Measurements from ENCODE around the gene HERC4. TPM values are rescaled to one million over a fixed set of nuclear protein-coding genes. Genes with fewer than 3 reads are reported as not detected.

The HERC4 gene
- total RNA-seq, 3 donors from 2014 or later = 54.1 to 72.2 (median 62.3) TPM

DNA sequence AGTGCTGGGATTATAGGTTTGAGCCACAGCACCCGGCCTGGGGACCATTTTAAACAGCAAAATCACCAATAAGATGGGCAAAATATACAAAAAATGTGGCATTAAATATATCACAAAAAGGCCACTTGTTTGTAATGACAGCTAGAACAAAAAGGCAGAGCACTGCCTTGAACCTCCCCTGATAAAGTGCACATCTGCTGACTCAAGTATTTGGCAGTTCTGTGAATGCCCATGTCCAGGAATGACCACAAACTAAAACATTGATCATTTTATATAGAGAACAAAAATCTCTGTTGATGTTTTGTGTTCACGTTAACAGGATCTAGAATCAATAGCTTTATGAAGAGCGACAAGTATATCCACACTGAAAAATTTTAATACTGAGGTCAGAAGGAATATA, 21.5 kb downstream of the HERC4 start:
- DNase-seq (no peak), ATAC-seq (no peak)
- Histone ChIP-seq H3K9me3 (no peaks in the 10 kb centered on the region), H3K36me3 (ENCODE audit: low read depth) (no peaks in the 10 kb centered on the region), H3K4me1 (ENCODE audit: low read depth) (no peaks in the 10 kb centered on the region), H3K4me3 (no peak overlapping the region)
- TF ChIP-seq CTCF (IDR thresholded peaks at IDR 0.05) = no peak
- intact Hi-C loops (cut with DNase I, micrococcal nuclease) = no loop called here

- H3K36me3 ChIP-seq (ENCODE audit: low read depth) = no peaks in the 10 kb centered on the region
- intact Hi-C loops (cut with DNase I, micrococcal nuclease) = no loop called here
- ATAC-seq (no peak), DNase-seq (no peak)
- no peak overlapping the region for H3K4me3 ChIP-seq
- no peaks in the 10 kb centered on the region for H3K4me1 ChIP-seq (ENCODE audit: low read depth)
- no peaks in the 10 kb centered on the region for H3K9me3 ChIP-seq
- TF ChIP-seq CTCF (IDR thresholded peaks at IDR 0.05) = no peak
Measured at GRCh38 chr10:68052463-68052862, 22.6 kb downstream of the HERC4 start.

DNA sequence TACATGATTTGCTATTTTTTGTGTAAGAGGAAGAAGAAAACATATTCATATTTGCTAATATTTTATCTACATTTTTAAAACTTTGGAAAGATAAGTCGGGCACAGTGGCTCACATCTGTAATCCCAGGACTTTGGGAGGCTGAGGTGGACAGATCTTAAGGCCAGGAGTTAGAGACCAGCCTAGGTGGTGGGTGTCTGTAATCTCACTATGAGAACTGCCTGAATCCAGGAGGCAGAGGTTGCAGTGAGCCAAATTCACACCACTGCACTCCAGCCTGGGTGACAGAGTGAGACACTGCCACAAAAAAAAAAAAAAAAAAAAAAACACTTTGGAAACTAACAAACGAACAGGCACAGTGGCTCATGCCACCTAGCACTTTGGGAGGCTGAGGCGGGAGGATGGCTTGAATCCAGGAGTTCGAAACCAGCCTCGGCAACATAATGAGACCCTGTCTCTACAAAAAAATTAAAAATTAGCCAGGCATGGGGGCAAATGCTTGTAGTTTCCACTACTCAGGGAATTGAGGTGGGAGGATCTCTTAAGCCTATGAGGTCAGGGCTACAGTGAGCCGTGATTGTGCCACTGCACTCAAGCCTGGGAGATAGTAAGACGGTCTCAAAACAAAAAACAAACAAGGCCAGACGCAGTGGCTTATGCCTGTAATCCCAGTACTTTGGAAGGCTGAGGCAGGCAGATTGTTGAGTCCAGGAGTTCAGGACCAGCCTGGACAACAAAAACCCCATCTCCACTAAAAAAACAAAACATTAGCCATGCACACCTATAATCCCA, 25.6 kb downstream of the HERC4 start:
- ATAC-seq (no peak), DNase-seq (no peak)
- Histone ChIP-seq H3K4me3 (no peak overlapping the region), H3K36me3 (ENCODE audit: low read depth) (no peaks in the 10 kb centered on the region), H3K9me3 (no peaks in the 10 kb centered on the region), H3K4me1 (ENCODE audit: low read depth) (no peaks in the 10 kb centered on the region)
- intact Hi-C loops (cut with DNase I, micrococcal nuclease) = no loop called here
- no peak for TF ChIP-seq CTCF (IDR thresholded peaks at IDR 0.05)

DNA sequence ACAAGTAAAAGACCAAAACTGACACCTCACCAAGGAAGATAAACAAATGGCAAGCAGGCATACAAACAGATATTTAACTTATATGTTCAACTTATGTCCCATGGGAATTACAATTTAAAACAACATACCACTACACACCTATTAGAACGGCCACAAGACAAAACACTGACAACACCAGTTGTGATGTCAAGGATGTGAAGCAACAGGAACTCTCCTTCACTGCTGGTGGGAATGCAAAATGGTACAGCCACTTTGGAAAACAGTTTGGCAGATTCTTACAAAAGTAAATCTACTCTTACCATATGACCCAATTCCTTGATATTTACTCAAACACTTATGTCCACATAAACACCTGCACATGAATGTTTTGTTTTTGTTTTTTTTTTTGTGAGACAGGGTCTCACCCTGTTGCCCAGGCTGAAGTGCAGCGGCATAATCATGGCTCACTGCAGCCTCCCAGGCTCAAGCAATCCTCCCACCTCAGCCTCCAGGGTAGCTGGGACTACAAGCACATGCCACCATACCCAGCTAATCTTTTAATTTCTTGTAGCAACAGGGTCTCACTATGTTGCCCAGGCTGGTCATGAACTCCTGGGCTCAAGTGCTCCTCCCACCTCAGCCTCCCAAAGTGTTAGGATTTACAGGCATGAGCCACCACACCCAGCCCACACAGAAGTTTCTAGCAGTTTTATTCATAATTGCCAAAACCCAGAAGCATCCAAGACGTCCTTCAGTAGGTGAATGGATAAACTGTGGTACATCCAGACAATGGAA, 27.3 kb downstream of the HERC4 start:
- Histone ChIP-seq H3K4me1 (ENCODE audit: low read depth) (no peaks in the 10 kb centered on the region), H3K9me3 (no peaks in the 10 kb centered on the region), H3K4me3 (no peak overlapping the region), H3K36me3 (ENCODE audit: low read depth) (no peaks in the 10 kb centered on the region)
- TF ChIP-seq CTCF (IDR thresholded peaks at IDR 0.05) = no peak
- no peak for ATAC-seq
- no peak for DNase-seq
- intact Hi-C loops (cut with DNase I, micrococcal nuclease) = no loop called here

- DNase-seq (no peak), ATAC-seq (no peak)
- intact Hi-C loops (cut with DNase I, micrococcal nuclease) = no loop called here
- no peaks in the 10 kb centered on the region for H3K4me1 ChIP-seq (ENCODE audit: low read depth)
- no peaks in the 10 kb centered on the region for H3K9me3 ChIP-seq
- H3K36me3 ChIP-seq (ENCODE audit: low read depth) = no peaks in the 10 kb centered on the region
- H3K4me3 ChIP-seq = no peak overlapping the region
- TF ChIP-seq CTCF (IDR thresholded peaks at IDR 0.05) = no peak
Measured at GRCh38 chr10:68047122-68047521, 28.0 kb downstream of the HERC4 start.
